ENCODE measurements around the gene PSMD5. TPM values are rescaled to one million over a fixed set of nuclear protein-coding genes. Genes with fewer than 3 reads are reported as not detected.
A peak's percentile ranks its signal among the peaks of the same experiment; 100 is the strongest.

The PSMD5 gene
- total and polyA plus RNA-seq, 2 of the 4 experiments (the other 2 are of a cell fraction), result 25.6 to 26.1 TPM

- Histone ChIP-seq H4K20me1 (ENCODE audit: insufficient read depth, low read length) (no peaks in the 10 kb centered on the region), H2AK5ac (ENCODE audit: low read depth, low read length) (no peak overlapping the region), H4K91ac (ENCODE audit: insufficient read depth, low read depth, low read length) (no peak overlapping the region), H3K4me2 (ENCODE audit: low read depth, low read length) (no peak overlapping the region), H2AK9ac (replicated peaks; ENCODE audit: low read depth, low read length, poor library complexity) (peak overlapping the region; percentile 5), H3K56ac (ENCODE audit: extremely low read depth, insufficient read depth, low read length) (no peak overlapping the region), H3K4ac (ENCODE audit: low read depth, low read length) (no peak overlapping the region), H2BK20ac (ENCODE audit: low read depth, low read length) (no peak overlapping the region), H2AFZ (replicated peaks; ENCODE audit: low read length, poor library complexity) (no peak overlapping the region), H2BK5ac (ENCODE audit: low read depth, low read length, poor library complexity, severe bottlenecking) (no peak overlapping the region), H3K4me3 (ENCODE audit: insufficient read depth, low read depth, low read length) (no peak overlapping the region), H4K5ac (ENCODE audit: low read depth, low read length) (no peak overlapping the region), H3K36me3 (ENCODE audit: control insufficient read depth, insufficient read depth, low read length) (no peaks in the 10 kb centered on the region), H3K79me1 (ENCODE audit: low read depth in 1 of 2, low read length in 2 of 2) (no peaks in the 10 kb centered on the region), H3K27ac (ENCODE audit: insufficient read depth, low read length) (no peak overlapping the region), H3K4me1 (ENCODE audit: control insufficient read depth, insufficient read depth, low read length) (peaks cover 4% of the 10 kb centered on the region; the same call in 1 of the 2 replicates), H3K9ac (ENCODE audit: low read depth, low read length) (no peak overlapping the region), H2BK120ac (ENCODE audit: low read depth, low read length) (no peak overlapping the region), H3K9me1 (ENCODE audit: insufficient read depth, low read length) (peaks cover 3% of the 10 kb centered on the region; the same call in 1 of the 2 replicates), H4K8ac (ENCODE audit: low read depth in 2 of 2, low read length in 2 of 2) (no peak overlapping the region), H3K18ac (ENCODE audit: low read depth, low read length) (no peak overlapping the region), H3K27me3 (ENCODE audit: control insufficient read depth, insufficient read depth, low read length) (peaks cover 2% of the 10 kb centered on the region), H3K9me3 (ENCODE audit: control insufficient read depth, insufficient read depth, low read length) (no peaks in the 10 kb centered on the region), H3K23ac (ENCODE audit: low read depth, low read length) (no peak overlapping the region), H3K14ac (replicated peaks; ENCODE audit: low read depth, low read length) (no peak overlapping the region), H2BK15ac (ENCODE audit: low read depth, low read length) (no peak overlapping the region)
- intact Hi-C loops (cut with micrococcal nuclease) (no loop called here), dilution Hi-C loops (cut with HindIII; ENCODE audit: low sequenced_read_pairs, unreplicated experiment) (no loop called here), in situ Hi-C loops (cut with MboI; ENCODE audit: low sequenced_read_pairs) (no loop called here)
- BruUV-seq (replicated peaks), result no TSS peak
- no peak for TF ChIP-seq RFX5 (IDR thresholded peaks at IDR 0.05; ENCODE audit: low read depth, low read length)
- TF ChIP-seq CEBPB (IDR thresholded peaks at IDR 0.05; ENCODE audit: low read depth, low read length), result no peak
- TF ChIP-seq SMC3 (IDR thresholded peaks at IDR 0.05; ENCODE audit: low read depth, low read length), result no peak
- TF ChIP-seq USF2 (IDR thresholded peaks at IDR 0.05; ENCODE audit: low read depth, low read length), result no peak
- no peak for TF ChIP-seq MXI1 (IDR thresholded peaks at IDR 0.05; ENCODE audit: borderline replicate concordance, low read depth, low read length)
- no peak for TF ChIP-seq NFE2L2 (IDR thresholded peaks at IDR 0.05; ENCODE audit: low read depth, low read length)
- no peak for TF ChIP-seq MAFK (IDR thresholded peaks at IDR 0.05; ENCODE audit: low read depth, low read length)
- no peak for TF ChIP-seq FOS (IDR thresholded peaks at IDR 0.05; ENCODE audit: low read depth, low read length)
- TF ChIP-seq CHD1 (IDR thresholded peaks at IDR 0.05; ENCODE audit: low read depth, low read length), result no peak
- TF ChIP-seq RAD21 (IDR thresholded peaks at IDR 0.05; ENCODE audit: low read length), result no peak
- no peak for TF ChIP-seq CTCF (conservative IDR thresholded peaks at IDR 0.05; ENCODE audit: low read depth, low read length)
- TF ChIP-seq ELK1 (IDR thresholded peaks at IDR 0.05; ENCODE audit: borderline replicate concordance, low read depth, low read length), result no peak
- TF ChIP-seq BHLHE40 (IDR thresholded peaks at IDR 0.05; ENCODE audit: low read depth, low read length), result no peak
- no peak for TF ChIP-seq POLR2A (IDR thresholded peaks at IDR 0.05; ENCODE audit: low read depth, low read length)
- TF ChIP-seq MAZ (IDR thresholded peaks at IDR 0.05; ENCODE audit: borderline replicate concordance, low read depth, low read length), result no peak
- ATAC-seq (ENCODE audit: low read depth) (peak; percentile 66), DNase-seq (peak; percentile 12)
- CTCF ChIA-PET, result interaction anchor here (1.4 kb wide), 1 partner anchor 31 kb away, joined by 5 read pairs; no protein-coding TSS in a partner anchor
- POLR2A ChIA-PET (ENCODE audit: unreplicated experiment), result no interaction called here
- 0% methylated on average over 1 of the region's 5 CpGs; no CpG with 5 or more reads in 1 of the 2 experiments for WGBS, 2 experiments (ENCODE audit: extremely low coverage in 2 of 2, insufficient read length in 1 of 2)
These were observed 43.2 kb upstream of the PSMD5 start for GRCh38 chr9:120885958-120886357.

Data from IMR-90 (cell line).